GM19463 (cell line): Measurements from ENCODE around the gene ANKRD17.

ENCODE experiments used
- ATAC-seq: cut with Tn5 transposase; IDR thresholded peaks from one replicate; pipeline ENCODE4 v1.9.1; 2021; ENCODE audit warnings: mild to moderate bottlenecking, moderate library complexity; ENCODE audit not compliant: unreplicated experiment

ANKRD17 gene

DNA sequence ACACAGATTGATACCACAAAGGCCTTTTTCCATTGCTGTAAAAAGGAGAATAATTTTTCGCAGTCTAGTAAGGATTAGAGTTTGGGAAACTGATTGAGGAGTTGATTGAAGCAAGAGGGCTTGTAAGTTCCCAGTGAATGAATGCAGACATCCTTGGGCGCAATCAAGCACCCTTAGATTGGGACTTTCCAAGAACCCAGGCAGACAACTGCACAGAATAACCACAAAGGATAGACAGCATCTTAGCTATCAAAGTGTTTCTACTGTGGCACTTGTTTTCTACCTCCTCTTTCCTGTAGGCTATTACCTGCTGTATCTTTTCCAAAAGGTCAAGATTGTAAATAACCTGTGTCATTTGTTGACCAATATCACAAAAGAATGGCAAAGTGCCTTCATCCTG, 191.7 kb downstream of the ANKRD17 start:
- no peak for ATAC-seq

DNA sequence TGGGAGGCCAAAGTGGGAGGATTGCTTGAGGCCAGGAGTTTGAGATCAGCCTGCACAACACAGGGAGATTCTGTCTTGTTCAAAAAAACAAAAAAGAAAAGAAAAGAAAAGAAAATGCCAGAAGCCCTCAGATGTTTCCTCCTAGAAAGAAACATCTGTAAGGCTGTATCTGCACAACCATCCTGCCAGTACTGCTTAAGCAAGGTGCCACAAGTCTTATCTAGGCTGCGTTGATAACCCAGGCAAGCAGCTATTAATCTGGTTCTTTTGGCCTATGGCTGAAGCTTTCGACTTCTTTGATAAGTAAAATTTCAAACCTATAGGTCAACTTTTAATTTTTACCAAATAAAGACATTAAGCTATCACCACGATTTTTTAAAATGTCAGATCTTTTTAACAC, 192.2 kb downstream of the ANKRD17 start:
- ATAC-seq, result no peak

DNA sequence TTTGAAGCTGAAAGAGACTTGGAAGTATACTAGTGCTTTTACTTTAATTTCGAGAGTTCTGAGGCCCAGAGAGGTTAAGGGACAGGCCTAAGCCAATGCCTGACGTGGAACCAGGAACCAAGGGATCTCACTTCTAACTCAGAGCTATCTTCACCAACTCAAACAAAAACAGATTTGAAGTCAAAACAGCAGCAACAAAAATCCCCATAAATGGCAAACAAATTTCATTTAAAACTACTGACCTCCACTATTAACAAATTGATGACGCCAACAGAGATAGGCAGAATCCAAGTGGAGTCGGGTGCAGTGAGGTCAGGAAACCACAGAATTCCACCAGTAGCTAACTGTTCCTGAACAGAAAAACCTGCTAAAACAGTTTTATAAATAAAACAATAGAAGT, 194.1 kb downstream of the ANKRD17 start:
- no peak for ATAC-seq

DNA sequence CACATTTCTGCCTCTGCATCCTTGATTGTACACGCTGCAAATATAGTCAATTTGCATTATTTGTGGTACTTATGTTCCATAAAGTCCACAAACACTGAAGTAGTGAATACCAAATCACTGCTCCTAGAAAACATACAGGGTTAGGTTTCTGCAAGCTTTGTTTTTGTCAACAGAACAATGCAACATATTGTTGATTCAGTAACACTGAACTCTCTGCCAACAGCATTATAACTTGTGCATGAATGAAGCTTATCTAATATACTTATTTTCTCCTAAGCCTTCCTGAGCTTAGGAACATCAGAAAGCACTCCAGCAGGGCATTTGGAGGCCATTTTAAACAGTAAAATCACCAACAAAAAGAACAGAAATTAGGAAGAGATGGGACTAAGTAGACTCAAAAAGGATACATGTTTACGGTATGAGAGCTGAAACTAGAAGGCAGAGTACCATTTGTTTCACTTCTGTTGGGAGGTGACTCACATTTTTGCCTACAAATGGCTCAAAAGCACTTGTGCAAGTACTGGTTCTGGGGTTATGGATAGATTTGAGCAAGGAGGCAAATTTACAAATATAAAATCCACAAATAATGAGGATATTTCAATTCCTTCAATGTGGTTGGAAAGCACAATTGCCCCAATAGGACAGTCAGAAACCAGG, 203.2 kb downstream of the ANKRD17 start:
- ATAC-seq, result peak; percentile 92

DNA sequence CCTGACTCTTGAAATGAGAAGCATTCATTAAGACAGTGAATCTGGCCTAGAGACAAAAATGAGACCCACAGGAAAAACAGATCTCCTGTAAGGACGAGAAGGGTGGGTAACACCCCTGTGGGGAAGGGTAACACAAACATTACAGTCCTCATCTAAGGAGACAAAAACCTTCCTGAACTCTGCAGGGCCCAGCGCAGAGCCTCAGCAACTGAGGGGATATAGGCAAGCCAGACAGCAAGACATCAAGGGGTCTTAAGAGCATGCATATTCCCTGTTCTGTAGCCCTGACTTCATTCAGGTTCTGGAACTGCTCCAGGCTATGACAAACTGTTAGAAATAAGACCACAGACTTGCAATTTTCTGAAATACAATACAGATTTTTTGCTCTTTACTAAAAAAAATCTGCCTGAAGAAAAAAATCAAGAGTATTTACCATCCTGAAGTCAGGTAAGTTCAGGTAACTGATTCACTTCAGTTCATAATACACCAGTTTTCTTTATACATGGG, 204.6 kb downstream of the ANKRD17 start:
- no peak for ATAC-seq

DNA sequence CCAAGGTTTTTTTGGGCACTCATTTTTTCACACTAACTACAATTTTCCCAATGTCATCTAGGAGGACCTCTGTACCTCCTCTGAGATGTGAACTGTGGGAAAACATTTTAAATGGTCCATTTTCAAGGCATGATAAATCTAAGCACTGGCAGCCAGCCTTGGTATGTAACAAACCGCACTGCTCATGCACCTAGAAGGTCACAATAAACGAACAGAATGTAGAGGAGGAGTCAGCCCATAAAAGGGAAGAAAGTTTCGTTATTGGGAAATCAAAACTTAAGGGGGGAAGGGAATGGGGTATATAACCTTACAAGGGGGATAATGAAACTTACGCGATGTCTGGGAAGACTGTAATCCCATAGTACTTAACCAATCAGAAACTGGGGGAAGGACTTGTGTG, 205.5 kb downstream of the ANKRD17 start:
- no peak for ATAC-seq

DNA sequence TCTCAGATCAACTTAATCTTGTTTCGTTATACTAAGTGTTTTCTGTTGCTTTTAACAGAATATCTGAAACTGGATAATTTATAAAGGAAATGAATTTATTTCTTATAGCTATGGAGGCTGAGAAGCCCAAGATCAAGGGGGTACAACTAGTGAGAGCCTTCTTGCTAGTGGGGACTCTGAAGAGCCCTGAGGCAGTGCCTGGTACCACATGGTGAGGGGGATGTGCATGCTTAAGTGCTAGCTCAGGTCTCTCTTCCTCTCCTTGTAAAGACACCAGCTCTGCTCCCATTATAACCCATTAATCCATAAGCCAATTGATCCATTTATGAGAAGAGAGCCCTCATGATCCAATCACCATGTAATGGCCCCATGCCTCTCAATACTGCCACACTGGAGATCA, 207.0 kb downstream of the ANKRD17 start:
- ATAC-seq, result no peak

DNA sequence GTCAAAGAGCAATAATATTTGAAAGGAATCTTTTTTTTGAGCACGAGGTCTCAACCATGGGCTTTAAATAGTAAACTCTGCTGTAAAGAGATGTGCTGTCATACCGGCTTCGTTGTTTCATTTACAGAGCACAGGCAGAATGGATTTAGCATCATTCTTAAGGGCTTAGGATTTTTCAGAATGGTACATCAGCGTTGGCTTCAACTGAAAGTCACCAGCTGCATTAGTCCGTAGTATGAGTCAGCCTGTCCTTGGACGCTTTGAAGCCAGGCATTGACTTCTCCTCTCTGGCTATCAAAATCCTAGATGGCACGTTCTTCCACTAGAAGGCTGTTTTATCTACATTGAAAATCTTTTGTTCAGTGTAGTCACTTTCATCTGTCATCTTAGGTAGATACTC, 212.7 kb downstream of the ANKRD17 start:
- ATAC-seq, result no peak

DNA sequence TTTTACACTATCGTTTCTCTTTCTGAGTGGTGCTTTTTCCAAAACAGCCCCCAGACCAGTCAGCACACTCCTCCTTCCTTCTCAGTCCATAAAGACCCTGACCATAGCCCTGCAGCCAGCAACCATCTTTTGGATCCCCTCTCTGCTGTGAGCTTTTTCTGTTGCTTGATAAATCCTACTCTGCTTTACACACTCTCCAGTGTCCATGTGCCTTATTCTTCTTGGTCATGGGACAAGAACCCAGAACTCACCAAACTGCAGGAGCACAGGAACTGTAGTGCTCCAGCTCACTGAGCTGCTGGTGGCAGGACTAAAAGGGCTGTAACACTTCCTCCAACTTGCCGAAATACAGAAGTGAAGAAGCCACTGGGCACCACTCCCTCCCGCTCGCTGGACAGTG, 221.5 kb downstream of the ANKRD17 start:
- ATAC-seq, result no peak

DNA sequence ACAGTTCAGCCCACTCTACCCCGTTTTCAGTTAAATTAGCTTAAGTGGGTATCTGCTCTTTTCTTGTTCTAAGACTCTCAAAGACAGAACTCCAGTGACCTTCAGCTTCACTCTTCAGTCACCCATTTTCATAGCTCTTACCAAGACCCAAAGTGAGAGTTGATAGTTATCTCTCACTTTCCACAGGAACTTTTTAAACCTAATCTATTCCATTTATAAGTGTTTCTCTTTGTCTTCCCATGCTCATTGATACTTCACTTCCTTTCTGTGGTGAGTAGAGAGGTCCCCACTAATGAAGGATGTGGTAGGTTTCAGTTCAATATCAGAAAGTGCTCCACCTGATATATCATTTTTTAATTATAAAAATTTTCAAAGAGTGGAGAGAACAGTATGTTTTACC, 222.5 kb downstream of the ANKRD17 start:
- ATAC-seq, result no peak

DNA sequence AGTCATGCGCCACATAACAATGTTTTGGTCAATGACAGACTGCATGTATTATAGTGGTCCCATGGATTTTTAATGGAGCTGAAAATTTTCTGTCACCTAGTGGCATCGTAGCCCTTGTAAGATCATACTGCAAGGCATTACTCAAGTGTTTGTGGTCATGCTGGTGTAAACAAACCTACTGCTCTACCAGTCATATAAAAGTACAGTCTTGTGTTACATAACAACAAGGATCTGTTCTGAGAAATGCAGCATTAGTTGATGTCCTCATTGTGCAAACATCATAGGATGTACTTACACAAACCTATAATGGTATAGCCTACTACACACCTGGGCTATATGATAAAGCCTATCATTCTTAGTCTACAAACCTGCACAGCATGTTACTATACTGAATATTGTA, 223.7 kb downstream of the ANKRD17 start:
- no peak for ATAC-seq

DNA sequence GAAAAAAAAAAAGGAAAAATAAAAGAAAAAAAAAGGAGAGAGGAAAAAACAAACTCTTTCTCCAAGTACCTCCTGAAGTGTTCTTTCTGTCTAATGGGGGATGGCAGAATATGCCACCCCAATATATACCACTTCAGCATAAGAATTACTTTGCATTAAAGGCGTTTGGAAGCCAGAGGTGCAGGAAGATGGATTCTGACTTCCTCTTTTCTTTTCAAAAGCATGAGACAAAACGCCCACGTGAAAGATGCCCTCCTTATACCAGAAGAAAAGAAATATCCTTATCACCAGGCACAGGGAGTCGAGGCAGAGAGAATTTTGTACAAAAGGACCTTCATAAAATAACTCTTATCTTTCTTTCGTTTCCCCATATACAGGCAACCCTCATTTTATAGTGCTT, 230.0 kb downstream of the ANKRD17 start:
- ATAC-seq, result no peak
